HL-60/S4 (cell line): ENCODE data around the gene GUCY1A2.
"Not testable (repeated sequence)": the region's sequence is repeated elsewhere in the genome, so short reads cannot be mapped to it uniquely, and the experiment has no call there.

Experiments
- in situ Hi-C: fragments of 300-500 bp; cut with MboI; formaldehyde crosslinking; loops from 2 replicates; pipeline ENCODE4 v1.14.3; 2022; ENCODE audit warnings: low sequenced_read_pairs

The GUCY1A2 gene

GRCh38 chr11:106852779-106853178, 165.5 kb downstream of the GUCY1A2 start:
- in situ Hi-C loops, result no loop called here

- in situ Hi-C loops, result no loop called here
Observed at GRCh38 chr11:106848526-106848925, 169.8 kb downstream of the GUCY1A2 start.

- in situ Hi-C loops, result no loop called here
Observed at GRCh38 chr11:106842134-106842533, 176.1 kb downstream of the GUCY1A2 start.

GRCh38 chr11:106840947-106841346, 177.3 kb downstream of the GUCY1A2 start:
- in situ Hi-C loops, result no loop called here

DNA sequence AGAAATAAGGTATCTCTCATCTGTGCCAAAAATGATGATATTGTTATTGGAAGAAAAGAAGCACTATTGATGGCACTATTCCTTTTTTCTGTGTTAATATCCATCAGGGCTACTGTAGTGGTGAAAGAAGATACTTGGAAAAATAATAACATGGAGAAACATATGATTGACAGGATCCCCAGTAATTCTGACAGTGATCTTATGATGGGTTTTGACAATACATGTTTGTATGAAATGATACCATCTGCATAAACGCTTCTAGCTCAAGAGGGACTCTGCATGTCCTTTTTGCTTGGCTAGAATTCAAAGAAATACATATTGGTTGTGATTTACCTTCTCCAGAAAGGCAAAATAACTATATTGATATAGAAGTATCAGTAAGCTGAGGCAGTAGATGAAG, 178.1 kb downstream of the GUCY1A2 start:
- in situ Hi-C loops, result no loop called here

DNA sequence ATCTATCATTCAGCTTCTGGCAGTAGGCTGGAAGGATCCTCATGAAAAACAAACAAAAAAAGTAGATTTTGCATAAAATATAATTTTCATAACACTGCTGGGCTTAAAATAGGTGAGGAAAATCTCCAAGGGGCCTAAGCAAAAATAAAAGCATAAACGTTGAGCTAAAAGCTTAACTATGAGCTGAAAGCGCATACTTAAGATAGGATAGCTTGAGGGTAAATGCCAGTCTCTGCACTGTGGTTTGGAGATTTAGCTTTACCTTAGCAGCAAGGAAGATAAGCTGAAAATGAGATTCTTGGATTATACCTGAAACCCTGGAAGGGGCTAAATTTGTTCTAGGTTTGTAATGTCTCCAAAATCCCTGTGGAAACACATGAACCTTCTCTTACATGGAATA, 183.7 kb downstream of the GUCY1A2 start:
- in situ Hi-C loops, result no loop called here

DNA sequence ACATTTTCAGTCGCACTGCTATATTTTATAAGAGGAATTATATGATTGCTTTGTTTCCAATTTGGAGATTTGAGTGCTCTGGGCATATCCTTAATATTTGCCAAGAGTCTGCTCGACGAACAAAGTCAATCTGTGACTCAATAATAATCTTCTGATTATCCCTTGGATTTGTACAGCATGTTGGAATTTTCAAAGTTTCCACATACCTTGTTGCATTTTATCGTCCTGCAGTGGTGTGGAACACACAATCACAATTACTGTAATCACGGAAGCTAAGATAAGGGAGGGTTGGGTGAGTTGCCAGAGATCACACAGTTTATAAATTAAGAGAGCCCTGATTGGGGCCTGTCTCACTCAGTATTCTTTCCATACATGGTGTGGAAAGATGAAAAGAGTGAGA, 189.3 kb downstream of the GUCY1A2 start:
- in situ Hi-C loops, result no loop called here

DNA sequence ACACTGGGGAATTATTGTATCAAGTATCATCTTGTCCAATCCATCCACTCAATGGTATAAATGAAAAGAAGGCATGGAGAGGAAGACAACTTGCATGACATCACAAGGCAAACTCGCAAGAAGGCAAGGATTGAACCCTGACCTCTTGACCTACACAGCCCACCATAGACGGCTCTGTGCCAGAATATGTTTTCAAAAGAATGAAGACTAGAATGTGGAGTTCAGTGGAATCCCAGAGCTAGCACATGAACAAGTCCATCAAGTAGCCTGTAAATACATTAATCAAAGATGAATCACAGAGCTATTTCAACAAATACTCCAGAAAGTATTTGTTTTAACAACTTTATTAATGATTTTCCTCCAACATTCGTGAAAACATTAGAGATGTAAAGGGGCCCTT, 189.7 kb downstream of the GUCY1A2 start:
- in situ Hi-C loops, result no loop called here

GRCh38 chr11:106827687-106828086, 190.6 kb downstream of the GUCY1A2 start:
- in situ Hi-C loops, result no loop called here

DNA sequence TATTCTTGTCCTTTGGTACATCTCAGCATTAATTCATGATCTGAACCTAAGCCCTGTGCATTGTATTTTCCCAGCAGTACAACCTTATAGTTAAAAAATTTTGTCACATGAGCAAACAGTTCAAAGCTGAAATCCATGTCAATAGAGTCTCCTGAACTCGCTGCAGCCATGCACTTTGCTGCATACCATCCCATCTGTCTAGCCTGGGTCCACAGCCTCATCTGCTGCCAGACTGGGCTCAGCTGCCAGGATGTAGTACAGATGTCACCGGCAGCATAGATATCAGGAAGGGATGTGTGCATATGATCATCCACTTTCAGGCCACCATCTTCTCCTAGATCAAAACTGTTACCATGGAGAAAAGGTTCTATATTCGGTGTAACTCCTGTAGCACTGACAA, 191.7 kb downstream of the GUCY1A2 start:
- in situ Hi-C loops, result not testable (repeated sequence)

- in situ Hi-C loops, result no loop called here
Observed at GRCh38 chr11:106821826-106822225, 196.4 kb downstream of the GUCY1A2 start.

- in situ Hi-C loops, result no loop called here
Observed at GRCh38 chr11:106821291-106821690, 197.0 kb downstream of the GUCY1A2 start.

DNA sequence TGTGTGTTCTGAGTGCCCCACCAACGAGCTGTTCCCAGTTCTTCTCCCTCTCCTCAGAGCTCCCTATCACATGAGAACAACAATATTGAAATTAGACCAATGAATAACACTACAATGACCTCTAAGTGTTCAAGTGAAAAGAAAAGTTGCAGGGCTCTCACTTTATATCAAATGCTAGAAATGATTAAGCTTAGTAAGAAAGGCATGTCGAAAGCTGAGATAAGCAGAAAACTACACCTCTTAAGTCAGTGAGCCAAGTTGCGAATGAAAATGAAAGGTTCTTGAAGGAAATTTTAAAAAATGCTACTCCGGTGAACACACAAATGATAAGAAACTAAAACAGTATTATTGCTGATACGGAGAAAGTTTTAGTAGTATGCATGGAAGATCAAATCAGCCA, 199.8 kb downstream of the GUCY1A2 start:
- in situ Hi-C loops, result no loop called here

- in situ Hi-C loops, result no loop called here
Observed at GRCh38 chr11:106815209-106815608, 203.1 kb downstream of the GUCY1A2 start.

DNA sequence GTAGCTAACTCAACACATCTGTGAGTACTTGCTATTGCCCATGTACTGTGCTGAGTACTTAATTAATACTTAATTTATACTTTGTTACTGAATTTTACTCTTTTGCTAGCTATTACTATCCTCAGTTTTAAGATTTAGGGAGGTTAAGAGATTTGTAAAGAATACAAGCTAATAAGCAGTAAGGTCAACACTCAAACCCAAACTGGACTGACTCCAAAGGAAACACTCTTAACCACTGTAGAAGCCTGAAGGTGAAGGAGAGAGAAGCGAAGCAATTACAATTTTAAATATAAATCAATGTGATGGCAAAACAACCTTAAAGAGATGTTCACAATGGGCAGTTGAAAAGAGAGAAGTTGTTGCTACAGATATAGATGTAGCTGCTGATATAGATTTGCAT, 204.5 kb downstream of the GUCY1A2 start:
- in situ Hi-C loops, result no loop called here

DNA sequence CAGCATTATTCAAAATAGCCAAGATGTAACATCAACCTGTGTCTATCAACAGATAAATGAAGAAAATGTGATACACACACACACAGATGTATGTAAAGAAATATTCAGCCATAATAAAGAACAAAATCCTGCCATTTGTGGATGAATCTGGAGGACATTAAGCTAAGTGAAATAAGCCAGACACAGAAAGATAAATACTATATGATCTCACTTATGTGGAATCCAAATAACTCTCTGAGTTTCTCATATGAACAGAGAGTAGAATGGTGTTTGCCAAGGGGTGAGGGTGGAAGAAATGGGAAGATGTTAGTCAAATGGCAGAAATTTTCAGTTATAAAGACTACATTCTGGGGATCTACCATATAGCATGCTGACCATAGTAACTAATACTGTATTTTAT, 224.2 kb downstream of the GUCY1A2 start:
- in situ Hi-C loops, result no loop called here

DNA sequence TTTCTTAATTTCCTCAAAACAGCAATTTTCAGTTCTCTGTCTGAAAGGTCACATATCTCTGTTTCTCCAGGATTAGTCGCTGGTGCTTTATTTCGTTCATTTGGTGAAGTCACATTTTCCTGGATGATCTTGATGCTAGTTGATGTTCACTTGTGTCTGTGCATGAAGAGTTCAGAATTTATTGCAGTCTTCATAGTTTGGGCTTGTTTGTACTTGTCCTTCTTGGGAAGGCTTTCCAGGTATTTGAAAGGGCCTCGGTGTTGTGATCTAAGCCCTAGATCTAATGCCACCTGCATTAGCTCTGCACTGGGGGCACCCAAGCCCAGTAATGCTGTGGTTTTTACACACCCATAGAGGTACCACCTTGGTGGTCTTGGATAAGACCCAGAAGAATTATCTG, 228.9 kb downstream of the GUCY1A2 start:
- in situ Hi-C loops, result no loop called here

DNA sequence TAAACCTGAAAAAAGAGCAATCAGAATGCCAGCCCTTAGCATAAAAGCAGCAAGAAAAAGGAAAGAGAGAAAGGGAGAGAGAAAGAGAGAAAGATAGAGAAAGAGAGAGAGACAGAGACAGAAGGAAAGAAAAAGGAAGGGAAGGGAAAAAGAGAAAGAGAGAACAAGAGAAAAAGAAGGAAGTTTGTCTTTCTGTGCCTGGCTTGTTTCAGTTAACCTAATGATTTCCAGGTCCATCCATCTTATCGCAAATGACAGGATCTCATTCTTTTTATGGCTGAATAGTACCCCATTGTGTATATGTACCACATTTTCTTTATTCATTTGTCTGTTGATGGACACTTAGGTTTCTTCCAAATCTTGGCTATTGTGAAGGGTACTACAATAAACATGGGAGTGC, 230.8 kb downstream of the GUCY1A2 start:
- in situ Hi-C loops, result no loop called here

DNA sequence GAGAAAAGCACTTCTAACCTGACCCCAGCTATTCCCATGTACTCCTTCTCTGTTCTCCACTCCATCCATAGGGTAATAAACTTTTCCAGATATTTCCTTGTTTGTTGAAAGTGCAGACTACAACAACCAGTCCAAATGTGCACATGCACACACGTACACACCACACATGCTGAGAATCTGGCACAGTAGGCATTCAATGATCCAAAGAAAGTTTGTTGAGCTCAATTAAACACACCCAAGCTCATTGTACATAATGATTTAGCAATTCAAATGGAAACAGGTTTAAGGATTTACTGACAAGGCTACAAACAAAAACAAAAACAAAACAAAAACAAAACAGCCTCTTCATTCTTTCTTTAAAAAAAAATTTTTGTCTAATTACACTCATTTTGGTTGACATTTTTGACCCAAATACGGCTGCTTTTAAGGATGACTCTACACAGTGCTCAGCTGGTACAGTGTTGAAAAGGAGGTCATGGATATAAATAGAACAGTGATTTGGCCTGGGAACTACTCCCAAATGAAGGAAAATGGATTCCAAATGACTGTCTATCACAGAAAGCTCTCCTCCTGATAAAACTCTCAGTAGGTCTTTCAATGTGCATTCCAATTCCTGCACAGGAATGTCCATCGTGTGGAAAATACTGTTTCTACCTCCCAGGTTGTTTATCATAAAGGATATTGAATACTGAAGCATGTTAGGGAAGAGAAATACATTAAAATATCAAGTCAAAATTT, 232.2 kb downstream of the GUCY1A2 start:
- in situ Hi-C loops, result no loop called here

DNA sequence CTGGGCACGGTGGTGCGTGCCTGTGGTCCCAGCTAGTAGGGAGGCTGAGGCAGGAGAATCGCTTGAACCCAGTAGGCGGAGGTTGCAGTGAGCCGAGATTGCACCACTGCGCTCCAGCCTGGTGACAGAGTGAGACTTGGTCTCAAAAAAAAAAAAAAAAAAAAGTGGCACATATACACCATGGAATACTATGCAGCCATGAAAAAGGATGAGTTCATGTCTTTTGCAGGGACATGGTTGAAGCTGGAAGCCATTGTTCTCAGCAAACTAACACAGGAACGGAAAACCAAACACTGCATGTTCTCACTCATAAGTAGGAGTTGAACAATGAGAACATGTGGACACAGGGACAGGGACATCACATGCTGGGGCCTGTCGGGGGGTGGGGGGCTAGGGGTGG, 241.0 kb downstream of the GUCY1A2 start:
- in situ Hi-C loops, result not testable (repeated sequence)

DNA sequence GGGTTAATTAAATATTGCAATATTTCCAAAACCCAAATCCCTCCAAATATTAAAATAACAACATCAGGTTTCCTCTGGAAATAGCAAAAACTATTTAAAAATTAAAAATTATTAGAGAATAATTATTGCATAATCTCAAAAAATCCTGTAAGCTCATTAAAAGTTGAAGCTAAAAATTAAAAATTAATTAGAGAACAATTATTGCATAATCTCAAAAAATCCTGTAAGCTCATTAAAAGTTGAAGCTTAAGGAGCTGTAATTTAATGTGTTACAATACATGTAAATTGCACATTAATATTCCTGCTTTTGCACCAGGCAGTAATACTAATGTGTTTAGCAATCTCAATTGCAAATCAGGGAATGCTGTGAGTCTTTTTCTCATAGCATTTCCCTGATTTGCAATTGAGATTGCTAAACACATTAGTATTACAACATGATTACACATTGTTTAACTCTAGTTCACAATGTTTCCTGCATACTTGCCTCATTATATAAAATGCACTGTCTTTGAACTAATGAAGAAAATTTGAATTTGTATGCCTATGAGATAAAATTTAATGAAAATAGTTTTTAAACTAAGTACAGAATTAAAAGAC, 247.7 kb downstream of the GUCY1A2 start:
- in situ Hi-C loops, result no loop called here

DNA sequence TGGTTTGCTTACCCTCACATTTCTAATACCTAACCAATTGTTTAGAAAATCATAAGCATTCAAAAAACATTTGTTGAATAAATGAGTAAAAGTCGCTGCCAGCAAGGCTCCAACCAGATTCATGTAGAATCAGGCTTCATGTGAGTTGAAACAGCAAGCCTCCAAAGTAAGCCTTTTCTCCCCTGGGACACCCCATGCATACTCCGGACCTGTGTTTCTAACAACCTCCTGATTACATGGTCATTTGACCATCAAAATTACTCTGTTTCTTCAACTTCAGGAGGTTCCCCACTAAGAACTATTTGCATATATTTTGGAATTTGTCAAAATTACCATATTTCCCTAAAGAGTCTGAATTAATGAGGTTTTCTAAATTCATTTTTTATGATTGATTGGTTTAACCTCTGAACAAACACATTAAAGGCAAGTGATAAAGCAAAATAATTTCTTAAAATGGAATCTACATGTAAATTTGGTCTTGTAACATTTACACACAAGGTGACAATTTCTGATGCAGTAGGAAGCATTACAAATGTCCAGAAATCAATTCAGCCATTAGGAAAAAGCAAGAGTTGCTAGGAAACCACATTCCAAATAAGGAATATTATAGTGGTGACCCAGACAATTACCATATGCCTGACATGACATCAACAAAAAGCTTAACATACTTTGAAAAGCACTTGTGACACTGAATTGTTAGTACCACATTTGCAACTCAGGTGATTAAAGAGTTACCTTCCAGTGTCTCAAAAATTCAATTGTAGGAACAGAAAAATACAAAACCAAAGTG, 252.6 kb downstream of the GUCY1A2 start:
- in situ Hi-C loops, result no loop called here
